Measurements from ENCODE around the gene ZNF740. TPM values are rescaled to one million over a fixed set of nuclear protein-coding genes. Genes with fewer than 3 reads are reported as not detected.

Gene ZNF740
- total and polyA plus RNA-seq, 2 experiments from 2014 or later, result 3.9 to 6.5 TPM

- no peak overlapping the region for H3K9ac ChIP-seq
- WGBS, 2 experiments (ENCODE audit: low coverage in 1 of 2, low lambda C conversion rate in 2 of 2, missing lambda C conversion rate in 2 of 2), result 32% methylated on average over 13 to 14 of the region's 14 CpGs
- no peaks in the 10 kb centered on the region for H3K4me1 ChIP-seq (ENCODE audit: insufficient read depth)
- peak; percentile 91 for DNase-seq
- no peak for TF ChIP-seq EZH2phosphoT487 (IDR thresholded peaks at IDR 0.05; ENCODE audit: insufficient read depth, low read depth)
- TF ChIP-seq EZH2 (IDR thresholded peaks at IDR 0.05; ENCODE audit: insufficient read depth, poor library complexity, severe bottlenecking), result no peak
- H2AFZ ChIP-seq, result no peak overlapping the region
- no peaks in the 10 kb centered on the region for H3K9me3 ChIP-seq (ENCODE audit: low read depth)
- H3K27me3 ChIP-seq (replicated peaks; ENCODE audit: insufficient read depth), result no peaks in the 10 kb centered on the region
- in situ Hi-C loops (cut with MboI), result no loop called here
- H3K4me2 ChIP-seq (ENCODE audit: unreplicated experiment), result no peak overlapping the region
- no peaks in the 10 kb centered on the region for H4K20me1 ChIP-seq (ENCODE audit: insufficient read depth)
- H3F3A ChIP-seq (ENCODE audit: insufficient read depth), result peaks cover 42% of the 10 kb centered on the region
- no peaks in the 10 kb centered on the region for H3K9me2 ChIP-seq (ENCODE audit: insufficient read depth)
- H3K79me2 ChIP-seq (ENCODE audit: insufficient read depth), result 0 out of 2 replicates have a peak, but pooled peaks cover 3% of the 10 kb centered on the region
- no peak overlapping the region for H3K4me3 ChIP-seq
- H3K36me3 ChIP-seq (ENCODE audit: low read depth), result peaks cover 26% of the 10 kb centered on the region; the same call in 1 of the 2 replicates
- no peak overlapping the region for H3K27ac ChIP-seq
These were observed 9.7 kb downstream of the ZNF740 start for GRCh38 chr12:53190108-53190729.

GRCh38 chr12:53191096-53191884 is 10.8 kb downstream of the ZNF740 start:
- no peak overlapping the region for H3K9ac ChIP-seq
- H3K27me3 ChIP-seq (replicated peaks; ENCODE audit: insufficient read depth), result no peaks in the 10 kb centered on the region
- no peak overlapping the region for H3K27ac ChIP-seq
- H3K79me2 ChIP-seq (ENCODE audit: insufficient read depth), result no peaks in the 10 kb centered on the region
- peaks cover 36% of the 10 kb centered on the region for H3F3A ChIP-seq (ENCODE audit: insufficient read depth)
- H3K9me2 ChIP-seq (ENCODE audit: insufficient read depth), result no peaks in the 10 kb centered on the region
- no peak for DNase-seq
- in situ Hi-C loops (cut with MboI), result no loop called here
- H2AFZ ChIP-seq, result no peak overlapping the region
- no peak overlapping the region for H3K4me3 ChIP-seq
- WGBS, 2 experiments (ENCODE audit: low coverage in 1 of 2, low lambda C conversion rate in 2 of 2, missing lambda C conversion rate in 2 of 2), result 69 to 71% methylated on average over 11 of the region's 11 CpGs
- H3K4me2 ChIP-seq (ENCODE audit: unreplicated experiment), result no peak overlapping the region
- H3K9me3 ChIP-seq (ENCODE audit: low read depth), result no peaks in the 10 kb centered on the region
- H3K36me3 ChIP-seq (ENCODE audit: low read depth), result peaks cover 16% of the 10 kb centered on the region; the same call in 1 of the 2 replicates
- TF ChIP-seq EZH2 (IDR thresholded peaks at IDR 0.05; ENCODE audit: insufficient read depth, poor library complexity, severe bottlenecking) (no peak), EZH2phosphoT487 (IDR thresholded peaks at IDR 0.05; ENCODE audit: insufficient read depth, low read depth) (no peak)
- no peaks in the 10 kb centered on the region; the same call in 1 of the 2 replicates for H3K4me1 ChIP-seq (ENCODE audit: insufficient read depth)
- no peaks in the 10 kb centered on the region for H4K20me1 ChIP-seq (ENCODE audit: insufficient read depth)

GRCh38 chr12:53191885-53192530 is 11.5 kb downstream of the ZNF740 start:
- Histone ChIP-seq H3K36me3 (ENCODE audit: low read depth) (peaks cover 9% of the 10 kb centered on the region; the same call in 1 of the 2 replicates), H3K9ac (no peak overlapping the region), H3K4me3 (no peak overlapping the region), H3K27ac (no peak overlapping the region), H3K4me2 (ENCODE audit: unreplicated experiment) (no peak overlapping the region), H4K20me1 (ENCODE audit: insufficient read depth) (no peaks in the 10 kb centered on the region), H2AFZ (no peak overlapping the region), H3K9me3 (ENCODE audit: low read depth) (no peaks in the 10 kb centered on the region), H3K79me2 (ENCODE audit: insufficient read depth) (no peaks in the 10 kb centered on the region), H3K9me2 (ENCODE audit: insufficient read depth) (no peaks in the 10 kb centered on the region), H3F3A (ENCODE audit: insufficient read depth) (peaks cover 29% of the 10 kb centered on the region), H3K27me3 (replicated peaks; ENCODE audit: insufficient read depth) (no peaks in the 10 kb centered on the region), H3K4me1 (ENCODE audit: insufficient read depth) (no peaks in the 10 kb centered on the region; the same call in 1 of the 2 replicates)
- DNase-seq, result no peak
- in situ Hi-C loops (cut with MboI), result no loop called here
- 82 to 85% methylated on average over 14 of the region's 14 CpGs for WGBS, 2 experiments (ENCODE audit: low coverage in 1 of 2, low lambda C conversion rate in 2 of 2, missing lambda C conversion rate in 2 of 2)
- TF ChIP-seq EZH2 (IDR thresholded peaks at IDR 0.05; ENCODE audit: insufficient read depth, poor library complexity, severe bottlenecking) (no peak), EZH2phosphoT487 (IDR thresholded peaks at IDR 0.05; ENCODE audit: insufficient read depth, low read depth) (no peak)

- H3K27me3 ChIP-seq (replicated peaks; ENCODE audit: insufficient read depth), result no peaks in the 10 kb centered on the region
These were observed 12.1 kb downstream of the ZNF740 start for GRCh38 chr12:53192531-53193021.

More at GRCh38 chr12:53192531-53193021, 12.1 kb downstream of the ZNF740 start:
- Histone ChIP-seq H4K20me1 (ENCODE audit: insufficient read depth) (no peaks in the 10 kb centered on the region), H3F3A (ENCODE audit: insufficient read depth) (peaks cover 25% of the 10 kb centered on the region), H3K4me1 (ENCODE audit: insufficient read depth) (no peaks in the 10 kb centered on the region; the same call in 1 of the 2 replicates), H3K36me3 (ENCODE audit: low read depth) (peaks cover 4% of the 10 kb centered on the region; the same call in 1 of the 2 replicates), H3K4me3 (no peak overlapping the region), H3K27ac (no peak overlapping the region), H3K9me3 (ENCODE audit: low read depth) (no peaks in the 10 kb centered on the region), H3K9ac (no peak overlapping the region), H2AFZ (no peak overlapping the region), H3K9me2 (ENCODE audit: insufficient read depth) (no peaks in the 10 kb centered on the region), H3K4me2 (ENCODE audit: unreplicated experiment) (no peak overlapping the region), H3K79me2 (ENCODE audit: insufficient read depth) (no peaks in the 10 kb centered on the region)
- in situ Hi-C loops (cut with MboI), result no loop called here
- TF ChIP-seq EZH2 (IDR thresholded peaks at IDR 0.05; ENCODE audit: insufficient read depth, poor library complexity, severe bottlenecking) (no peak), EZH2phosphoT487 (IDR thresholded peaks at IDR 0.05; ENCODE audit: insufficient read depth, low read depth) (no peak)
- DNase-seq, result no peak
- 83 to 90% methylated on average over 14 of the region's 14 CpGs for WGBS, 2 experiments (ENCODE audit: low coverage in 1 of 2, low lambda C conversion rate in 2 of 2, missing lambda C conversion rate in 2 of 2)

All from GM23248 (cell line).